ENCODE results near the gene CEP295NL. TPM values are rescaled to one million over a fixed set of nuclear protein-coding genes. Genes with fewer than 3 reads are reported as not detected.
A peak's percentile ranks its signal among the peaks of the same experiment; 100 is the strongest.

CEP295NL gene
- polyA plus RNA-seq, 3 donors: 0.38 to 0.81 TPM; not detected in 1

- no peak overlapping the region for H3K4me3 ChIP-seq (replicated peaks in 1 of 3; ENCODE audit: low read depth in 2 of 3, low read length in 3 of 3)
- H3K79me2 ChIP-seq (ENCODE audit: insufficient read depth, low read length): peaks cover 92% of the 10 kb centered on the region
- Mint-ChIP-seq H3K27me3 (ENCODE audit: low read depth in 3 of 3) (peaks cover 0 to 2% (median 0%) of the 10 kb centered on the region in 3 donors), H3K27ac (peak overlapping the region; percentile 4 to 86 (median 74)), H3K36me3 (peaks cover 49 to 61% of the 10 kb centered on the region in 2 donors), H3K4me3 (no peak overlapping the region), H3K9me3 (peaks cover 0 to 3% (median 0%) of the 10 kb centered on the region in 7 donors), H3K4me1 (peaks cover 66% of the 10 kb centered on the region)
- no peak for TF ChIP-seq CTCF (IDR thresholded peaks at IDR 0.05)
- H3K27ac ChIP-seq (ENCODE audit: low read depth in 1 of 2, low read length in 2 of 2): peak overlapping the region; percentile 45 to 70
- no peak overlapping the region for H2AFZ ChIP-seq (ENCODE audit: insufficient read depth, low read depth, low read length, poor library complexity, severe bottlenecking)
- intact Hi-C loops (cut with micrococcal nuclease): no loop called here
- no peak overlapping the region for H3K9ac ChIP-seq (ENCODE audit: insufficient read depth, low read length, poor library complexity, severe bottlenecking)
- H3K36me3 ChIP-seq (replicated peaks in 1 of 2; ENCODE audit: control insufficient read depth in 1 of 2, insufficient read depth in 2 of 2, low read length in 2 of 2): peaks cover 23 to 52% of the 10 kb centered on the region in 2 donors
- H3K4me1 ChIP-seq (ENCODE audit: control insufficient read depth in 1 of 2, insufficient read depth in 2 of 2, low read length in 2 of 2): peaks cover 39 to 41% of the 10 kb centered on the region in 2 donors
- H3K27me3 ChIP-seq (ENCODE audit: control insufficient read depth in 2 of 2, insufficient read depth in 2 of 2, low read length in 2 of 2): no peaks in the 10 kb centered on the region
- H4K20me1 ChIP-seq (ENCODE audit: insufficient read depth, low read length): peaks cover 87% of the 10 kb centered on the region
- no peaks in the 10 kb centered on the region for H3K9me3 ChIP-seq (replicated peaks in 1 of 2; ENCODE audit: control insufficient read depth in 1 of 2, insufficient read depth in 1 of 2, low read length in 2 of 2)
- WGBS (ENCODE audit: insufficient coverage): no CpG with 5 or more reads among the region's 5 CpGs
- DNase-seq: no peak
- H3K4me2 ChIP-seq (replicated peaks; ENCODE audit: extremely low read depth, low read length, poor library complexity, severe bottlenecking): no peak overlapping the region
These were observed 7.7 kb downstream of the CEP295NL start for GRCh38 chr17:78895322-78895721.

- Mint-ChIP-seq H3K9me3 (peaks cover 0 to 3% (median 0%) of the 10 kb centered on the region in 7 donors), H3K27me3 (ENCODE audit: low read depth in 3 of 3) (peaks cover 0 to 2% (median 0%) of the 10 kb centered on the region in 3 donors), H3K27ac (peak overlapping the region; percentile 45 to 98 (median 76)), H3K36me3 (peaks cover 56 to 58% of the 10 kb centered on the region in 2 donors), H3K4me3 (no peak overlapping the region), H3K4me1 (peaks cover 81% of the 10 kb centered on the region)
- WGBS (ENCODE audit: insufficient coverage): 50% methylated on average over 2 of the region's 4 CpGs
- Histone ChIP-seq H3K27me3 (ENCODE audit: control insufficient read depth in 2 of 2, insufficient read depth in 2 of 2, low read length in 2 of 2) (no peaks in the 10 kb centered on the region), H3K27ac (ENCODE audit: low read depth in 1 of 2, low read length in 2 of 2) (peak overlapping the region in 1 of 2 donors; percentile 64), H3K9me3 (replicated peaks in 1 of 2; ENCODE audit: control insufficient read depth in 1 of 2, insufficient read depth in 1 of 2, low read length in 2 of 2) (no peaks in the 10 kb centered on the region), H3K4me2 (replicated peaks; ENCODE audit: extremely low read depth, low read length, poor library complexity, severe bottlenecking) (no peak overlapping the region), H3K4me1 (ENCODE audit: control insufficient read depth in 1 of 2, insufficient read depth in 2 of 2, low read length in 2 of 2) (peaks cover 56 to 57% of the 10 kb centered on the region in 2 donors), H4K20me1 (ENCODE audit: insufficient read depth, low read length) (peaks cover 78% of the 10 kb centered on the region), H3K79me2 (ENCODE audit: insufficient read depth, low read length) (peaks cover 88% of the 10 kb centered on the region), H3K4me3 (replicated peaks in 1 of 3; ENCODE audit: low read depth in 2 of 3, low read length in 3 of 3) (no peak overlapping the region), H2AFZ (ENCODE audit: insufficient read depth, low read depth, low read length, poor library complexity, severe bottlenecking) (no peak overlapping the region), H3K9ac (ENCODE audit: insufficient read depth, low read length, poor library complexity, severe bottlenecking) (no peak overlapping the region), H3K36me3 (replicated peaks in 1 of 2; ENCODE audit: control insufficient read depth in 1 of 2, insufficient read depth in 2 of 2, low read length in 2 of 2) (peaks cover 12 to 41% of the 10 kb centered on the region in 2 donors)
- intact Hi-C loops (cut with micrococcal nuclease): no loop called here
- no peak for TF ChIP-seq CTCF (IDR thresholded peaks at IDR 0.05)
- no peak for DNase-seq
These were observed 9.3 kb downstream of the CEP295NL start for GRCh38 chr17:78893684-78894083.

All from CD14-positive monocyte (primary cell).